DND-41 (cell line): ENCODE data around the gene YTHDC1.

Source experiments
- ATAC-seq: fragments of 200-7000 bp; cut with Tn5 transposase; 3 replicates; pipeline ENCODE4 v1.9.1; 2021; ENCODE audit warnings: low read depth; ENCODE audit not compliant: insufficient read depth
- DNase-seq: peaks from one replicate; pipeline ENCODE4 v3.0.0-alpha.2; 2020
- H2AFZ ChIP-seq: 2 replicates; pipeline ENCODE4 v1.6.0; 2012; ENCODE audit warnings: low read depth, low read length
- H3K27ac ChIP-seq: 2 replicates; pipeline ENCODE4 v1.5.1; 2012; ENCODE audit warnings: low read length, inconsistent platforms
- H3K27me3 ChIP-seq: fragments of 200-600 bp; sonication (generic); 2 replicates; pipeline ENCODE4 v1.6.0; 2012; ENCODE audit warnings: low read length, mild to moderate bottlenecking, inconsistent platforms; ENCODE audit not compliant: insufficient read depth, poor library complexity
- H3K36me3 ChIP-seq: 2 replicates; pipeline ENCODE4 v1.5.1; 2012; ENCODE audit warnings: low read length, inconsistent platforms; ENCODE audit not compliant: insufficient read depth
- H3K4me1 ChIP-seq: 2 replicates; pipeline ENCODE4 v1.5.1; 2012; ENCODE audit warnings: mild to moderate bottlenecking, low read length; ENCODE audit not compliant: insufficient read depth
- H3K4me2 ChIP-seq: 2 replicates; pipeline ENCODE4 v1.6.0; 2012; ENCODE audit warnings: mild to moderate bottlenecking, moderate library complexity, low read length, inconsistent platforms; ENCODE audit not compliant: insufficient read depth
- H3K4me3 ChIP-seq, 2 experiments: fragments of 200-600 bp in 1 of 2; shearing (Covaris generic) in 1 of 2; 2 replicates each; pipeline ENCODE4 v1.5.1; 2012 to 2016; ENCODE audit warnings: inconsistent platforms in 2 of 2, low read length in 2 of 2, mild to moderate bottlenecking in 2 of 2, low read depth in 1 of 2, moderate library complexity in 1 of 2
- H3K79me2 ChIP-seq: 2 replicates; pipeline ENCODE4 v1.6.0; 2012; ENCODE audit warnings: low read length, inconsistent platforms; ENCODE audit not compliant: insufficient read depth
- H3K9ac ChIP-seq: 2 replicates; pipeline ENCODE4 v1.6.0; 2012; ENCODE audit warnings: low read depth, mild to moderate bottlenecking, inconsistent platforms, low read length, moderate library complexity
- H3K9me3 ChIP-seq: 2 replicates; pipeline ENCODE4 v1.5.1; 2012; ENCODE audit warnings: low read length, moderate library complexity, mild to moderate bottlenecking, inconsistent platforms; ENCODE audit not compliant: insufficient read depth, severe bottlenecking
- H4K20me1 ChIP-seq: 2 replicates; pipeline ENCODE4 v1.6.0; 2012; ENCODE audit warnings: low read length; ENCODE audit not compliant: insufficient read depth
- CTCF ChIP-seq: IDR thresholded peaks from 2 replicates; pipeline ENCODE4 v1.5.1; 2012; ENCODE audit warnings: borderline replicate concordance, low read length, moderate library complexity, mild to moderate bottlenecking; ENCODE audit not compliant: poor library complexity, severe bottlenecking; ENCODE audit errors: extremely low read depth
- EZH2 ChIP-seq: IDR thresholded peaks from 3 replicates; pipeline ENCODE4 v1.6.1; 2012; ENCODE audit warnings: borderline replicate concordance, low read depth, mild to moderate bottlenecking, moderate library complexity, low read length, inconsistent platforms; ENCODE audit not compliant: severe bottlenecking

Gene YTHDC1

DNA sequence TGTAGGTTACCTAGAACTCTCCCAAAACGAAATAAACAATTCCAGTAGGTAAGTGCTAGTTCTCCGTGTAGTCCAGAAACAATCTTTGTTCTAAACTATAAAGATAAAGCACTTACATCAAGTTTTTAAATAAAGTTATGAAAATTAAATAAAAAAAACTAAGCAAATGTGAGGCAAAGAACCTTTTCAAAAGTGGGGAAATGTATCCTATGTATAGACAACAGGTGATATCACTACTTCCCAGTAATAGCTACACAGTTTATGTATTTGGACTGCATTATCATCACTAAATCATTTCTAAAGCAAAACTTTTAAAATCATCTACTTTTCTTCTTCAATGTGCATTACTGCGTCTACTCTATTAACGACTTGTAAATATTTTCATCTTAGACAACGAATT is 2.0 kb downstream of the YTHDC1 start:
- Histone ChIP-seq H3K4me3 (peak overlapping the region; percentile 67 to 76), H3K36me3 (peaks cover 28% of the 10 kb centered on the region), H3K4me1 (peaks cover 52% of the 10 kb centered on the region), H3K9me3 (no peaks in the 10 kb centered on the region), H3K27me3 (no peaks in the 10 kb centered on the region), H3K79me2 (peaks cover 74% of the 10 kb centered on the region), H3K9ac (peak overlapping the region; percentile 85), H4K20me1 (peaks cover 60% of the 10 kb centered on the region), H3K4me2 (peak overlapping the region; percentile 74), H2AFZ (no peak overlapping the region), H3K27ac (peak overlapping the region; percentile 92; the same call in 1 of the 2 replicates)
- ATAC-seq (no peak), DNase-seq (no peak)
- TF ChIP-seq CTCF (no peak), EZH2 (no peak)

DNA sequence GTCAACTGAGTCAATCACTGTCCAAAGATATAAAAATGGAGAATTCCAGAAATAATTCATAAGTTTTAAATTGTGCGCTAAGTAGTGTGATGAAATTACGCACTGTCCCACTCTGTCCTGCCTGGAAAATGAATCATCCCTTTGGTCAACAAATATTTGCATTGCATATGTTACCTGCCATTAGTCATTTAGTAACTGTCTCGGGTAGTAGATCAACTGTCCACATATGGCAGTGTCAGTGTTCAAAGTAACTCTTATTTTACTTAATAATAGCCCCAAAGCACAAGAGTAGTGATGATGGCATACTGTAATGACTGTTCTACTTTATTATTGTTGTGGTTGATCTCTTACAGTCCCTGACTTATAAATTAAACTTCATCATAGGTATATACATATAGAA is 3.4 kb downstream of the YTHDC1 start:
- H3K4me3 ChIP-seq: peak overlapping the region in 1 of 2 experiments; percentile 36; a peak in 1 of 4 replicates
- peaks cover 74% of the 10 kb centered on the region for H4K20me1 ChIP-seq
- ATAC-seq (no peak), DNase-seq (no peak)
- peaks cover 88% of the 10 kb centered on the region for H3K79me2 ChIP-seq
- H3K9me3 ChIP-seq: no peaks in the 10 kb centered on the region
- H3K4me1 ChIP-seq: peaks cover 57% of the 10 kb centered on the region
- H3K4me2 ChIP-seq: peak overlapping the region; percentile 74
- no peak overlapping the region for H3K27ac ChIP-seq
- H2AFZ ChIP-seq: no peak overlapping the region
- H3K9ac ChIP-seq: no peak overlapping the region
- no peaks in the 10 kb centered on the region for H3K27me3 ChIP-seq
- TF ChIP-seq EZH2: no peak
- no peak for TF ChIP-seq CTCF
- peaks cover 31% of the 10 kb centered on the region for H3K36me3 ChIP-seq

GRCh38 chr4:68344785-68345184 is 5.1 kb downstream of the YTHDC1 start:
- TF ChIP-seq CTCF: no peak
- TF ChIP-seq EZH2: no peak
- Histone ChIP-seq H3K9ac (no peak overlapping the region), H2AFZ (no peak overlapping the region), H3K27ac (no peak overlapping the region), H3K27me3 (no peaks in the 10 kb centered on the region), H3K4me2 (peak overlapping the region; percentile 43), H4K20me1 (peaks cover 89% of the 10 kb centered on the region), H3K4me3 (peak overlapping the region in 1 of 2 experiments; percentile 28; a peak in 1 of 4 replicates), H3K4me1 (peaks cover 49% of the 10 kb centered on the region), H3K79me2 (peaks cover 100% of the 10 kb centered on the region), H3K9me3 (no peaks in the 10 kb centered on the region), H3K36me3 (peaks cover 31% of the 10 kb centered on the region)
- DNase-seq (no peak), ATAC-seq (no peak)
